ENCODE results near the gene KDM8.

Gene KDM8

DNA sequence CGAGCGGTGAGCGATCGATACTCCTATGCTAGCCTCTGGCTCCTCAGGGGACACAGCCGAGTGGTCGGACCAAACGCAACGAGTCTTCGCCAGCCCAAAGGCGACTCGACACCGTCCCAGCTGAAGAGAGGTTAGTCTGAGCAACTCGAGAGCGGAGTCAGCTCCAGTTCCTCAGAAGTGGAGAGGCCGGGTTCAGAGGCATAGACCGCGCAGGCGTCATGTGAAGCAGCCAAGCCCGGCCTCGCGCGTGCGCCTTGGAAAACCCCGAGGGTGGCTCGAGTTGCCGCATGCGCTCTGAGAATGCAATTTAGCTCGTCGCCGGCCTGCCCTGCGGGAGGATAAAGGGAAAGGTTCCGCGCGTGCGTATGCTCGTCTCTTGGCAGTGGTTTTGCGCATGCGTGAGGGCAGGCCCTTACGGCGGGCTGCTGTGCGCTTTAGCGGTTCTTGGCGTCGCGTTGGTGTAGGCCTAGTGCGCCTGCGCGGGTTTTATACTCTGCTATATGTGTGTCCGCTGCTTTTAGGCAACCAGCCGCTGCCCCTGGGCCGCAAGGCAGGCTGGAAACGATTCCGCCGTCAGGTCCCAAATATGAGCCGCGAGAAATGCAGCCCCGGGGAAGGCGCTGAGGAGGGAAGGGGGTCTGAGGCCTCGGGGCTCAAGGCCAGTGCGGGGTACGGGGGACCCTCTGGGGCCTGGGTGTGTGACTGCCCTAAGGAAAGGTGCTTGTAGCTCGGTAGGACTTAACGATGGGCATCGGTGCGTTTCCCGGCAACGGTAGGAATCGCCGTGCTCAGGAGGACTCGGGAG is at the start of gene KDM8:
Gene KDM8, plus strand, starts transcription at position 20 of the 805 bp plus-strand sequence. CDS start 6,598 bp downstream, outside the sequence.
- DNase-seq: peak; percentile 99 to 100

DNA sequence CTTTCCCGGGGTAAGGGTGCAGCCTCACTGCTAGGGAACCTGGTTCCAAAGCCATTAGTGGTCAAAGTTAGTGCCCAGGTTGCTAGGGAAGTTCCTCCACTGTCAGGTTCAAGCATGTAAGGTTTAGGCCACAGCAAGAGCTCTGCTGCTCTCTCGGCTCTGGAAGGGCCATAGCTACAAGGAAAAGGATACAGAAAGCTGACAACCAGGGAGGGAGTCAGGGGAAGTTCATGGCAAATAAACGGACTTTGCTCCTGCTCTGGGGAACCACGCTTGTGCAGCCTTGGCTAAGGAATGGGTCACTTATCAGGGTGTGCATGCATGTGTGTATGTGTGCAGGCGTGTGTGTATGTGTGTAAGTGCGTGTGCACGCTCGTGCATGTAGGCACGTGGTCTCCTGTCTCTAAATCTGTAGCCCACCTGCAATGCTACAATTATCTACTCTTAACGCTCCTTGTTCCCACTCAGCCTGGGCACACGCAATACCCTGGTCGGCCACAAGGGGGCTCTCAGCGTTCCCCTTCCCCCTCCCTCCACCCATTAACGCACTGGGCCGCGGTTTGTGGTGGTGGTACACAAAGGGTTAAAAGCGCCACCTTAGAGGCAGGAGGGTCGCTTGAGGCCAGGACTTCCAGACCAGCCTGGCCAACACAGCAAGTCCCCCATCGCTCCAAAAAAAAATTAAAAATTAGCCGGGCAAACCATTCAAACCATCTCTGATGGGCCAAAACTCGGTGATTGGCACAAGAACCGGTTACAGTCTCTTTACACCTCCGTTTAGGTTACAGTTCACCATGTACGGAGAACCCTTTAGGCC is 48.4 kb upstream of the KDM8 start:
- peak; percentile 59 to 79 for DNase-seq

DNA sequence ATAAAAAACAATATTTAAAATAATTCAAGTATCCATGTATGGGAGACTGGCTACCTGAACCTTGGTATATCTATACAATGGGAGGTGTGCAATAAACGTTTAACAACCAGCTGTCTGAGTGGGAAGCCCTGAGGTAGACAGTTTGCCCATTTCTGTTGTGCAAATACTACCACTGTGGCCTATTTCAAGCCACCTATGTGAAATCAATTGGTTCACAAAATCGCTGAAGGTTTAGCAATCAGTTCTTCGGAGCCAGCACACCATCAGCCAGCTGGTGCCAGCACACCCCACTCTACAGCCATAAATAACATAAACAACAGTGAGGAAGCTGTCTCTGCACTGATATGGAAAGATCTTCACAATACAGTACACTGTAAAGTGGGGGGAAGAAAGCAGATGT is 46.7 kb upstream of the KDM8 start:
- no peak for DNase-seq

DNA sequence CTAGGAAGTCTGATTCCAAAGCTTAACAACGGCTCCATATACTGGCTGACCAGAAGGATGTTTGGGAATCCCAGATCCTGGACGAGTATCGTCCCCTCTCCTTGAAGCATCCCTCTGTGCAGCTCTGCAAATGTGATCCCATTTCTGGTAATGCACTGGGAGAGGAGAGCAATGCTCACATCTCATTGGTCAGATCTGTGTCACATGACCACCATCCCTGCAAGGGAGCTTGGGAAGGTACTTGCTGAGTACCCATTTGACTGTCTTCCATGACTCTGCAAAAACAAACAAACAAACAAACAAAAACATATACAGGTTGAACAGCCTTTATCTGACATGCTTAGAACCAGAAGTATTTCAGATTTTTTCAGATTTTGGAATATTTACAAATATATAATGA is 41.9 kb upstream of the KDM8 start:
- DNase-seq: no peak

DNA sequence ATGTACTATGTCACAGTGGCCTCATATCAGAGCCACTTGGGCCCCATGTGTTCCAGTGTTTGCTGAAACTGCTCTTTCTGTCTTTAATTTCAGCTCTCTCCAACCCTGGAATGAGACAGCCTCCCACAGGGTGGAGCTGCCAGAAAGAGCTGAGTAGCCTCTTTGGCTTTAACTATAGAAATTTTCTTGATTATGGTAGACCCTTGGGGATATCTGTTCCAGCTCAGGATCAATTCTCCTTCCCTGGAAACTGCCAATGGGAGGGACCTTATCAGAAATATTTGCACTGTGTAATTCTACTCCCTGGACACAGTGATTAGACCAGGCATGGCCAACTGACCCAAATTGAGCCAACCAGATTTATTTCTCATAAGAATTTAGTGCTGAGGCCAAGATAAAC is 39.0 kb upstream of the KDM8 start:
- no peak for DNase-seq

DNA sequence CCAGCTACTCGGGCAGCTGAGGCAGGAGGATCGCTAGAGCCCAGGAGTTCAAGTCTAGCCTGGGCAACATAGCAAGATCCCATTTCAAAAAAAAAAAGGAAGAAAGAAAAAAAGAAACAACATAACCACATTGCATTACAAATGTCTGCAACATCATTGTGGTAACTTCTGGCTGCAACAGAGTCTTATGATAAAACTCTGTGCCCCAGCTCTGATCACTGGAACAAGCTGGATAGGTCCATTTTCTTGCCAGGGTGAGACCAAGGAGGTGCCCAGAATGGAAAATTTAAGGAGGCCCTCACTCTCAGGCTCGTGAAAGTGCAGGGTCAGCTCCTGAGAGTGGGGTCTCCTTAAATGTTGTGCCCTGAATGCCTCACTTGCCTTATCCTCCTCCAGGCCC is 37.8 kb upstream of the KDM8 start:
- DNase-seq: no peak

DNA sequence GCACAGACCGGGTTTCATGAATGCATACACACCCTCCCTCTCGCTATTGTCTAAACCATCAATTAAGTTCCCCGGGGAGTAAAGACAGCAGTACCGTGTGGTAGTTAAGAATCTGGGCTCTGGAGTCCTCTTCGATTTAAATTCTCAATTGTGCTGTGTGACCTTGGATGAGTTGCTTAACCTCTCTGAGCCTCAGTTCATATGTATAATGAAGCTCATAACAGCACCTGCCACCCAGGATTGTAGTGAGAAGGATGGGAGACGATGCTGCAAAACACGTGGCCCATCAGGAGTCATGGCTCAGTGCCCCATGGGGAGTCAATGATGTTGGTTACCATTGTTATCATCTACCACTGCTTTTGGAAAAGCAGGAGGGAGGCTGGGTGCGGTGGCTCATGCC is 34.5 kb upstream of the KDM8 start:
- no peak for DNase-seq

DNA sequence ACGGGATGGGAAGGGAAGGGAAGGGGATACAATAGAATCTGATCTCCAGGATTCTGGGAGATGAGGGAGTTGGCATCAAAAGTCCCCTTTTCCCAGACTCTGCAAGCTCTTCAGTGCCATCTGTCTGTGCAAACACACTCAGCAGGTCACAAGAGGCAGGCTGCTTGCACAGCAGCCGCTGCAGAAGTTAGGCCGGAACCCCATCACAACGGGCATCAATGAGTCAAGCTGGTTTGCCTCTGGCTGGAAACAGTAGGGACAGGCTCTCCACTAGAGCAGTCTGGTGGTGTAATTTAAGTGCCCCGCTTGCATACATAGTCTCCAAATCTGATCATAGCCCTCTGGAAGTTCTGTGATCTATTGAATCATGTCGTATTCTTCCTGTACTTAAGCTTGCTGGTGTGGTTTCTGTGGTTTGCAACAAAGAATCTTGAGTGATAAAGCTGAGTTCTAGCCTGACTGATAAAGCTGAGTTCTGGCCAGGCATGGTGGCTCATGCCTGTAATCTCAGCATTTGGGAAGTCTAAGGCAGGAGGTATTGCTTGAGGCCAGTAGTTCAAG is 33.7 kb upstream of the KDM8 start:
- peak; percentile 59 to 69 for DNase-seq

DNA sequence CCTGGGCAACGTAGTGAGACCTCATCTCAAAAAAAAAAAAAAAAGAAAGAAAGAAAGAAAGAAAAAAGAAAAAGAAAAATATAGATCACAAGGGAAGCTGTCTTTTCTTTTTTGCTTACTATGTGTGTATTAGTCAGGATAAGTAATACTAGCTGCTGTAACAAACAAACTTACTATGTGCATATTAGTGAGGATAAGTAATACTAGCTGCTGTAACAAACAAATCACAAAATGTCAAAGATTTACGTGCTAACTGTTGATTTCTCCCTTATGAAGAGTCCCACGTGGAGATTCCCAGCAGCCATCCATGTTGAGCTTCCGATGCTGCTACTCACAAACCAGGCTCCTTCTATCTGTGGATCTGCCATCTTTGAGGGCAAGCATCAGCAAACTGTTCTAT is 31.7 kb upstream of the KDM8 start:
- no peak for DNase-seq

DNA sequence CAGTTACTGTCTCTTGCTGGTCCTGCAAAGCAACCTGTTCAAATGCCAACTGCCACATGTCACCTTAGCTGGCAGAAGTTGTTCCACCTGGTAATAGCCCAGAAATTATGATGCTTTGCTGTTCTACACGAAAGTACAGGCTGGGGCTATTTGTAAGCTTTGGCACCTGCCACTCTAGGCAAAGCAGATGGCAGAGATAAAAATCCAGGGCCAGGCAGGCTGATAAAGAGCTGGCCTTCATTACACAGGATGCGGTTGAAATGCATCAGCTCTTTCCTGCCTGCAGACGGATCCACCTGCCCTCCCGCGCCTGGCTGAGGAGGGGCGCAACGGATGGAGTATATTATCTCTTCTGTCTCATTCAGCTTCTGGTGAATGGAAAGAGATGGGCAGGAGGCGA is 29.3 kb upstream of the KDM8 start:
- peak; percentile 45 to 46 for DNase-seq

DNA sequence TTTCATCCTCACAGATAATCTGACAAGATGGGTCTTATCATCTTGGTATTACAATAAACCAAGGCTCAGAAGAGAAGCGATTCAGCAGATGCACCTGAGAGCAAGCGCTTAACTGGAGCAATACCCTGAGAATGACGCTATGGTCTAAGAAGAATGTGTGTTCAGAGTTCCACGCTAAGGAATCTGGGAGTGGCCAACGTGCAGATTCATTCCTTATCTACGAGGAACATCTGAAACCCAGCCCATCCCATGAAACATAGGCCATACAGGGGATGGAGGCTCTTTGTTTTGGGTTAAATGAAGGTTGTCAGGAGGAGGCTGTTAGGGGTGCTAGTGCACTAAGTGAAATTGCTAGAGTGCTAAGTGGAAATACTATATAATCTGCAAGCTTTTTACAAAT is 28.5 kb upstream of the KDM8 start:
- DNase-seq: no peak

DNA sequence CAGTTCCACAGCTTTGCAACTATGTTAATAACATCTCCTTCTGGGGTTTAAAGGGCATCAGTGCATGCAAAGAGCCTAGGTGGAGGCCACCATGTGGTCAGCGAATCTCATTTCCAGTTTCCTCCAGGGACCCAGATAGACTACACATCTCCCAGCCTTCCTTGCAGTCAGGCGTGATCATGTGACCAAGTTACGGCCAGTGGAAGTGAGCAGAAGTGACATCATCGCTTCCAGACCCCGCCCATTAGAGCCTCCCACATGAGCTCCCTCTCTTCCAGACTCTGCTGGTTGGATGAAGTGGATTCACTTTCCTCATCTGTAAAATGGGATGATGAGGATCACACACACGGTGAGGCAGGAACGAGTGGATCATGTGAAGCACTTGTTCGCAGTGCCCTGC is 27.4 kb upstream of the KDM8 start:
- DNase-seq: no peak

DNA sequence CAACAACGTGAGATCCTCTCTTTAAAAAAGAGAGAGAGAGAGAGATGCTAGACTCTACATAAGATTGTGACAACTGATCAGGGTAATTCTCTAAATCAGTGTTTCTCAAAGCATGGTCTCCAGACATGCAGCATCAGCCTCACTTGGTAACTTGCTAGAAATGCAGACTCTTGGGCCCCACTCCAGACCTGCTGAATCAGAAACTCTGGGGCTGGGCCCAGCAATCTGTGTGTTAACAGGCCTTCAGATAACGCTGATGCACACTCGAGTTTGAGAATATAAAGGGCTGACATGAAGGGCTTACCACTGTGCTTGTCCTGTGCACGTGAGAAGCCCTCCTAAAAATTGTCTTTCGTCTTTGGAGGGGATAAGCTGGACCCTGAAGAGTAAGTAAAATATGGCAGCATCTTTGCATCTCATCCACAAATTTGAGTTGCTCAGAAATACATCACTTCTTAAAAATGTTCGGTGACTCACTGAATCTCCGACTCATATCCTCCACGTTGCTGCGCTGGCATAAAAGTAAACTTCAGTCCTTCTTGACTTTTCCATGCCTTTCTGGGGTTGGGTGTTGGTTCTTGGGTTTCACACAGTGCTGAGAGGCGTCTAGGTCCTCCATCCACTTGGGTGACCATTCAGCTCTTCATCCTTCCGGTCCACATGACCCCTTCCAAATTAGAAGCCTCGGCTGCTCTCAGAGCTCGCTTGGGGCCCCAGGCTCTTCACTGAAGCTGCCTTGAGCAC is 26.1 kb upstream of the KDM8 start:
- DNase-seq: peak; percentile 34 to 54

DNA sequence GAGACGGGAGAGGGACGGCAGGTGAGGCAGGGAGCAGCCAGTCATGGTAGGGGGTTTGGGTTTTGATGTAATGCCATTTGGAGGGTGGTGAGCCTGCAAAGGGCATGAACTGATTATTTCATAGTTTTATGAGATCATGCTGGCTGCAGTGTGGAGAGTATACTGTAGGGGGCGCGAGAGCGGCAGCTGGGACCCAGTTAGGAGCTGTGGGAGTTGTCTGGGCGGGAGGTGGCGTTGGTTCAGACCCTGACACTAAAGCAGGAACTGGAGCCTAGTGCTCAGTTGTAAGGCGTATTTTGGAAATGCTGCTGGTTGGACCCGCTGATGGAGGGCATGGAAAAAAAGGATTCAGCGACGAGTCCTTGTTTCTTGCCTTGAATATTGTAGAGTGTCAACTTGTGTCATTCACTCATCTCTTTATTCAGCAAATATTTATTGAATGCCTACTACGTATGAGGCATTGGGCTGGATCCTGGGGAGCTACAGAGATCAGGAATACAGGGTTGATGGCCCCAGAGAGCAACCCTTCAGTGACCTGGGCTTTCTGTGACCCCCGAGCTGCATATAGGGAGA is 23.7 kb upstream of the KDM8 start:
- DNase-seq: peak; percentile 79 to 91

DNA sequence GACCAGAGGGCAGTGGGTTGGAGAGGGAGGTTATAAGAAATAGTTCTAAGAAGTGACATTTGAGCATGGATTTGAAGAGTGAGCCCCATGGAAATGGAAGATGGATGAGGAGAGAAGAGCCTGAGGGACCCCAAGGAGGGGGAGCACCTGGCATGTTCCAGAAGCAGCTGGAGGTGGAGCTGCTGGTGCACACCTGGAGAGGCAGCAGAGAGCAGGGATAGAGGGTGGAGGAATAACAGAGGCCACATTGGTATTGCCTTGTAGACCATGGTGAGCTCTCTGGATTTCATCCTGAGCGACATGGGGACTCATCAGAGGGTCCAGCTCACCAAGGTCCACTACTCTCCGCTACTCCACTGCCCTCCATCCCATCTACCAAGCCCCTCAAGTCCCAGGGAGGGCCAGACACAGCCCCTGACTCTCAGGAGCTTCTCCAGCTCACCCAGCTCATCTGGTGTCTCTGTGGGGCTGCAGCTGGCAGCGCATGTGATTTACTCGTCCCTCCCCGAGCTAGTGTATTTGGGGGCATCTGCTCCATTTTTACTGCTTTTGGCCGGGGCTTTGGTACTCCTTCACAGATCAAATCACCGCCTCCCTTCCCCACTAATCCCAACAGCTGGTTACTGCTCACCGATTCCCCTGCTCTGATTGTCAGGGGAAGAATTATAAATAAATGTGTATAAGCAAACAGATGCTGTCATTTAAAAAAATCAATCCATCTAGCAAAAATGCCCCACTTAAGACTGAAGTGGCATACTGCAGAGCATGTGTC is 22.1 kb upstream of the KDM8 start:
- DNase-seq: no peak

DNA sequence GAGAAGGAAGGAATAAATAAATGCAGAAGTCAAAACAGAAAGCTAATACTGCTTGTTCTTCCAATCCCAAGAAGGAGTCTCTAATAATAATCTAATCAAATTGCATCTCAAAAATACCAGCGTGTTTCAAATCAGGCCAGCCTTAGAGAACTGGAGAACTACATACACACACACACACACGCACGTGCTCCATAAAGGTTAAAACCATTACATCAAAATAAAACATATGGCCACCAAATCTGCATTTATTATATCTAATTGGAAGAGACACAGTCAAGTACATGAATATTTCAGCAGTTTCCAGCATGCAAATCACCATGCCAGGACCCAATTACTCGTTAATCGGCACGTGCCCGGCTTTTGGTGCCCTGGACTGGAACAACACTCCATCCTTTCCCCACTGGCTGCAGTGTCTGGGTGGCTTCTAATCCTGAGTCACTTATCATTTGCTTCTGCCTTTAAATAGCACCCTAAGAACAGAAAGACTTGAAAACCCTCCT is 20.4 kb upstream of the KDM8 start:
- no peak for DNase-seq

DNA sequence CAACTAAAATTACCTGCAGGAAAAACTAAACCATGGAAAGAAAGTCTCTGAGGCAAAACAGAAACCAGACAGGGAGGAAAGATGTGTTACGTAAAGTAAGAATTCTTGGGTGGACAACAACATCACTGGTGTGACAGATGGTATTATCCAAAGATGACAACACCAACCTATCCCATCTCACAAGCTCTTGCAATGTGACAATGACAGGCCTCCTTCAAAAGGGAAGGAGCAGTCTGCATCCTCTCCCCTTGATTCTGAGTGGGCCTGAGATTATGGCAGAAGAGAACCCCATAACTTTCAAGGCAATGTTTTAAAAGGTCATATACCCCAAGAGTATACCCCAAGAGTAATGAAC is 17.6 kb upstream of the KDM8 start:
- DNase-seq: no peak

DNA sequence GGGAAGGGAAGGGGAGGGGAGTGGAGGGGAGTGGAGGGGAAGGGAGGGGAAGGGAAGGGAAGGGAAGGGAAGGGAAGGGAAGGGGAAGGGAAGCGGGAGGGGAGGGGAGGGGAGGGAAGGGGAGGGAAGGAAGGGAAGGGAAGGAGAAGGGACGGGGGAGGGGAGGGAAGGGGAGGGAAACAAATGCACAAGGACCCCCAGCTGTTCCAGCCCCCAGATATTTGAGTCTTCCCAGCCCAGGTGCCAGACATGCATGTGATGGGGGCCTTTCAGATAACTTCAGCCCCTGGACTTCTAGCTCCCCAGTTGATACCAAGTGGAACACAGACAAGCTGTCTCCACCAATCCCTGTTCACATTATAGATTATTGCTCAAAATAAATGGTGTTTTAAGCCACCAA is 14.7 kb upstream of the KDM8 start:
- no peak for DNase-seq

DNA sequence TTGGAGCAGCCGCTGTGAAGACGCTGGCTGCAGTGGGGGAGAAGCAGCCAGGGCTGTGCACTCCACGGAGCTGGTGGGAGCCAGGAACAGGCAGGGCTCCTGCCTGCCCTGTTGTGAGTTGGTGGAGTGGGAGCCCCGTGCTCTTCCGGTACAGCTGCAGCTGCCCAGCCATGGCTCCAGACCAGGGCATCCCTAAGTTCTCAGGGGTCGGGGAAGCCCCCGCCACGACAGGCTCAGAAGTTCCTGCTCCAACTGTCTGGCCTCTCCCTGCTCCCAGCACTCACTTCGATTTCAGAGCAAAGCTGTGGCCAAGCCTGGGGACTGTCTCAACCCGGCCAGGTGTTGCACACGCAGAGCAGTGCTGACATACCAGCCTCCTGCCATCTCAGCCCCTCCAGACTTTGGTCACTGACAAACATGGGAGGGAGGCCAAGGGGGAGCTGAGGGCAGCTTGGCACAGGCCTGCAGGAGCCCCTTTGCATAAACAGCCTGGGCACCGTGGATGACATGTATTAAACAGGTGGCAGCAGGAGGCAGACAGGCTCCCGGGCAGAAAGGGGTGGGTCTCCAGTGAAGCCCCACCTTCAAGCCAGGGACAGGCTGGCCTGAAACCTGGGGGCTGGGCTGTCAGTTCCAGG is 13.9 kb upstream of the KDM8 start:
- DNase-seq: no peak

DNA sequence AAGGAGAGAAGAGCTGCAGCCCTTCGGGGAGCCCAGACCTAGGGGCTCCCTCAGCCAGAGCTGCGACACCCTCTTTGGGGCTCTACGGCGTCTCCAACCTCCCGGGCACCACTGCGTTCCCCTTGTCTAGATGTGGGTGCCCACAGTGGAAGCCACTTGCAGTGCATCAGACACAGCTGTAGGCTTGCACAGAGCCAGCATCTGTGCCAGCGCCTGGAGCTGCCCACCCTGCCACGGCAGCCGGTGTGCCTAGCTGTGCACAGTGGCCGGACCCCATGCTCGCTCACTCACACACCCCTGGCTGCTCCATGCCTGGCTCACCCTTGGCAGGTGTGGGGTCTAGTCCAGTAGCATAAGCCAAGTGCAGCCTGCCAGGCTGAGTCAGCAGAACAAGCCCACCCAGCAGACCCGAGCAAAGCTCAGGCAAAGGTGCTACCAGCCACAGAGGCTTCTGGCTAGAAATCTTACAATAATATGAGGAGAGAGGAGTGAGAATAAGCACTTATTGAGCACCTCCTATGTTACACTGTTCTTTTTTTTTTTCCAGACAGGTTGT is 12.9 kb upstream of the KDM8 start:
- no peak for DNase-seq

DNA sequence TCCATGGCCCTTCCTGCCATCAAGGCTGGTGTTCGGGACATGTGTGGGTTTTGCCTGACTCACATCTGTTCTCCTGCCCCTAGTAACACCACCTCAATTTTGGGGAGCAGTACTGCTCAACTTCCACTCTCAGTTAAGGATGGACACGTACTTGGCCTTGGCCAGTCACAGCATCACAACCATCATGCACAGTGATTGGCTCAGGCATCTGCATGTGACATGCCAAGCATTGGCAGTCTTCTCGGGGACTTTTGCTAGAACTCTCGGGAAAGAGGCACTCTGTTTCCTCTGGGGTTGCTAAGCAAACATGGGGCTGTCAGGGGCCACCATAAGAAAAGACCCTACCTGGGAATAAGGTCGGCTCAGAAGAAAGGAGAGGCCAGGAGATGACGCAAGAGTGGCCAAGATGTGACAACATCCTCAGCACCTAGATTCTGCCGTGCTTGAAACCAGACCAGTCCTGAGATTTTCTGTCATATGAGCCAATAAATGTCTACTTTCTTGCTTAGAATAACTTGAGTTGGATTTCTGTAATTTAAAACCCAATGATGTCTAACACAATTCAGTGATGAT is 11.9 kb upstream of the KDM8 start:
- DNase-seq: no peak

All from activated CD4-positive, alpha-beta T cell treated with anti-CD3 and anti-CD28 coated beads for 4 hours (primary cell).